ENCODE results near the gene ARHGAP23.

The ARHGAP23 gene

DNA sequence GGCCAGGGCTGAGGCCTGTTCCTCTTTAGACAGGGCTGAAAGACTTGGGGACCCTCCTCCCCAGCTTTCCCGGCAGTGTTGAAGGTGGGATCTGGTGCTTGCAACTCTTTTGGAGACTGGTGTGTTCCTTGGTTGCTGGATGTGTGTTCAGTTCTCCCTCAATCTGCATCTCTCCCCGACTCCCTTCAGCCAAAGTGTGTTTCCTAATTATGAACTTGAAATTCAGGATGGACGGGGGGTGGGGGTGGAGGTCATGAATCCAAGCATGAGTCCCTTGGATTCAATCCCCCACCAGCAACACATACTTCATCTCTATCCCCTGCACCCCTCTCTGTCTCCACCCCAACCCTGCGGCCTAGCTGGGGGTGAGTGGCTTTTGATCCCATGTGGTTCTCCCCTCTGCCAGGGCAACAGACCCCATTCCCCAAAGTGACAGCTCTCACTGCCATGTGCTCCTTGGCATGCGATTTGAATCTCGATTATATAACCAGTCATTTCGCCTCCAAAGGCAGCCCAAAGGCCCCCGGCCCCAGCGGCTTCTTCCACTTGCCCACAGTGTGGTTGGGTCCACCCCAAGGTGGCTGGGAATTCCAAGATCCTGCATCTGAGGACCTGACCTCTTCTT, 1.3 kb downstream of the ARHGAP23 start:
- TF ChIP-seq GLIS3 (CRISPR knock-in tag; IDR thresholded peaks at IDR 0.05) (no peak), ISL1 (CRISPR knock-in tag; IDR thresholded peaks at IDR 0.05) (no peak), CSDC2 (CRISPR knock-in tag; IDR thresholded peaks at IDR 0.05) (no peak)
- no peak for ATAC-seq

DNA sequence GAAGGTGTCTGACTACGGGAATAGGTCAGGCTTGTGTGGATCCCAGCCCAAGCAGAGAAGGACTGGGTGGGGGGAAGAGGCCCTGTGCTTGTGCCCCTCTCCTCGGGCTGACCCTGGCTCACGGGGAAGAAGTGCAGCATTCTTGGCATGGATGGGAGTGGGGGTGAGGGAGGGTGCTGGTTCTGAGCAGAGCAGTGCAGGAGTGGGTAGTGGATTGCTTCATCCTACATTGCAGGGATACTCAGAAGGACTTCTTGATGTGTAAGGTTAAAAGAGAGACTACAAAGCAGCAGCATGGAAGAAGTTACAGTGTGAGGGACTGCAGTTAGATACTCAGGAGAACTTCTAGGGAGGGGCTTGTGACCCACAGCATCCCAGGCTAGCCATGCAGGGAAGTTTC, 2.1 kb downstream of the ARHGAP23 start:
- ATAC-seq, result no peak
- TF ChIP-seq ZNF565 (CRISPR knock-in tag; conservative IDR thresholded peaks at IDR 0.05; ENCODE audit: low read depth) (no peak), TOX (CRISPR knock-in tag; IDR thresholded peaks at IDR 0.05; ENCODE audit: borderline replicate concordance) (no peak), OSR1 (CRISPR knock-in tag; IDR thresholded peaks at IDR 0.05) (no peak), ZFP30 (CRISPR knock-in tag; IDR thresholded peaks at IDR 0.05) (no peak), ESRRG (CRISPR knock-in tag; IDR thresholded peaks at IDR 0.05) (no peak), ZNF8 (CRISPR knock-in tag; IDR thresholded peaks at IDR 0.05) (no peak), ISL1 (CRISPR knock-in tag; IDR thresholded peaks at IDR 0.05) (no peak), ZC3H10 (CRISPR knock-in tag; IDR thresholded peaks at IDR 0.05) (no peak)
- TF ChIP-seq, protein P1, sequence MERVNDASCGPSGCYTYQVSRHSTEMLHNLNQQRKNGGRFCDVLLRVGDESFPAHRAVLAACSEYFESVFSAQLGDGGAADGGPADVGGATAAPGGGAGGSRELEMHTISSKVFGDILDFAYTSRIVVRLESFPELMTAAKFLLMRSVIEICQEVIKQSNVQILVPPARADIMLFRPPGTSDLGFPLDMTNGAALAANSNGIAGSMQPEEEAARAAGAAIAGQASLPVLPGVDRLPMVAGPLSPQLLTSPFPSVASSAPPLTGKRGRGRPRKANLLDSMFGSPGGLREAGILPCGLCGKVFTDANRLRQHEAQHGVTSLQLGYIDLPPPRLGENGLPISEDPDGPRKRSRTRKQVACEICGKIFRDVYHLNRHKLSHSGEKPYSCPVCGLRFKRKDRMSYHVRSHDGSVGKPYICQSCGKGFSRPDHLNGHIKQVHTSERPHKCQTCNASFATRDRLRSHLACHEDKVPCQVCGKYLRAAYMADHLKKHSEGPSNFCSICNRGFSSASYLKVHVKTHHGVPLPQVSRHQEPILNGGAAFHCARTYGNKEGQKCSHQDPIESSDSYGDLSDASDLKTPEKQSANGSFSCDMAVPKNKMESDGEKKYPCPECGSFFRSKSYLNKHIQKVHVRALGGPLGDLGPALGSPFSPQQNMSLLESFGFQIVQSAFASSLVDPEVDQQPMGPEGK (CRISPR knock-in tag; IDR thresholded peaks at IDR 0.05; ENCODE audit: borderline replicate concordance), result no peak
- TF ChIP-seq, protein P2, sequence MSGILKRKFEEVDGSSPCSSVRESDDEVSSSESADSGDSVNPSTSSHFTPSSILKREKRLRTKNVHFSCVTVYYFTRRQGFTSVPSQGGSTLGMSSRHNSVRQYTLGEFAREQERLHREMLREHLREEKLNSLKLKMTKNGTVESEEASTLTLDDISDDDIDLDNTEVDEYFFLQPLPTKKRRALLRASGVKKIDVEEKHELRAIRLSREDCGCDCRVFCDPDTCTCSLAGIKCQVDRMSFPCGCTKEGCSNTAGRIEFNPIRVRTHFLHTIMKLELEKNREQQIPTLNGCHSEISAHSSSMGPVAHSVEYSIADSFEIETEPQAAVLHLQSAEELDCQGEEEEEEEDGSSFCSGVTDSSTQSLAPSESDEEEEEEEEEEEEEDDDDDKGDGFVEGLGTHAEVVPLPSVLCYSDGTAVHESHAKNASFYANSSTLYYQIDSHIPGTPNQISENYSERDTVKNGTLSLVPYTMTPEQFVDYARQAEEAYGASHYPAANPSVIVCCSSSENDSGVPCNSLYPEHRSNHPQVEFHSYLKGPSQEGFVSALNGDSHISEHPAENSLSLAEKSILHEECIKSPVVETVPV (CRISPR knock-in tag; IDR thresholded peaks at IDR 0.05), result no peak
- TF ChIP-seq, protein P3, sequence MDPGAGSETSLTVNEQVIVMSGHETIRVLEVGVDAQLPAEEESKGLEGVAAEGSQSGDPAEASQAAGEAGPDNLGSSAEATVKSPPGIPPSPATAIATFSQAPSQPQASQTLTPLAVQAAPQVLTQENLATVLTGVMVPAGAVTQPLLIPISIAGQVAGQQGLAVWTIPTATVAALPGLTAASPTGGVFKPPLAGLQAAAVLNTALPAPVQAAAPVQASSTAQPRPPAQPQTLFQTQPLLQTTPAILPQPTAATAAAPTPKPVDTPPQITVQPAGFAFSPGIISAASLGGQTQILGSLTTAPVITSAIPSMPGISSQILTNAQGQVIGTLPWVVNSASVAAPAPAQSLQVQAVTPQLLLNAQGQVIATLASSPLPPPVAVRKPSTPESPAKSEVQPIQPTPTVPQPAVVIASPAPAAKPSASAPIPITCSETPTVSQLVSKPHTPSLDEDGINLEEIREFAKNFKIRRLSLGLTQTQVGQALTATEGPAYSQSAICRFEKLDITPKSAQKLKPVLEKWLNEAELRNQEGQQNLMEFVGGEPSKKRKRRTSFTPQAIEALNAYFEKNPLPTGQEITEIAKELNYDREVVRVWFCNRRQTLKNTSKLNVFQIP (CRISPR knock-in tag; IDR thresholded peaks at IDR 0.05; ENCODE audit: borderline replicate concordance, low read depth), result no peak

DNA sequence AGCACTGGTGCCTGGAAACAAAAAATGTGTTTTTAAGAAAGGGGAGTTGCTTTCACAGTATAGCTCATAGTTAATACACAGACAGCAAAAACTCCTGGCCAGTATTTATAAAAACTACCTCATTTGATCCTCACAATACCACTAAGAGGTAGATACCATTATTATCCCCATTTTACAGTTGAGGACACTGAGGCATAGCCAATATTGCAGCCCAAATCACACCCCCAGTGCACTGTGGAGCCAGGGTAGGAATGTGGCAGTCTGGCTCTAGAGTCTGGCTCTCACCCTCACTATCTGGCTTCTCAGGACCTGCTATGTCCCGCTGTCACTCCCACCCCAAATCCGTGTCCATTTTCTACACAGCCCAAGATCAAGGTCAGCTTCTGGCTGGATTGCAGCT, 2.6 kb downstream of the ARHGAP23 start:
- TF ChIP-seq ISL1 (CRISPR knock-in tag; IDR thresholded peaks at IDR 0.05) (no peak), OSR1 (CRISPR knock-in tag; IDR thresholded peaks at IDR 0.05) (no peak), ZNF565 (CRISPR knock-in tag; conservative IDR thresholded peaks at IDR 0.05; ENCODE audit: low read depth) (no peak), BACH2 (CRISPR knock-in tag; IDR thresholded peaks at IDR 0.05; ENCODE audit: borderline replicate concordance) (no peak), PPARA (CRISPR knock-in tag; IDR thresholded peaks at IDR 0.05; ENCODE audit: borderline replicate concordance) (no peak), ARNTL (CRISPR knock-in tag; IDR thresholded peaks at IDR 0.05; ENCODE audit: borderline replicate concordance, low read depth) (no peak), ZNF8 (CRISPR knock-in tag; IDR thresholded peaks at IDR 0.05) (no peak), GLIS3 (CRISPR knock-in tag; IDR thresholded peaks at IDR 0.05) (no peak), TCF4 (CRISPR knock-in tag; IDR thresholded peaks at IDR 0.05; ENCODE audit: borderline replicate concordance) (no peak), ESRRG (CRISPR knock-in tag; IDR thresholded peaks at IDR 0.05) (no peak), CSDC2 (CRISPR knock-in tag; IDR thresholded peaks at IDR 0.05) (no peak)
- TF ChIP-seq, protein P1 (CRISPR knock-in tag; IDR thresholded peaks at IDR 0.05; ENCODE audit: borderline replicate concordance), result no peak
- TF ChIP-seq, protein P4, sequence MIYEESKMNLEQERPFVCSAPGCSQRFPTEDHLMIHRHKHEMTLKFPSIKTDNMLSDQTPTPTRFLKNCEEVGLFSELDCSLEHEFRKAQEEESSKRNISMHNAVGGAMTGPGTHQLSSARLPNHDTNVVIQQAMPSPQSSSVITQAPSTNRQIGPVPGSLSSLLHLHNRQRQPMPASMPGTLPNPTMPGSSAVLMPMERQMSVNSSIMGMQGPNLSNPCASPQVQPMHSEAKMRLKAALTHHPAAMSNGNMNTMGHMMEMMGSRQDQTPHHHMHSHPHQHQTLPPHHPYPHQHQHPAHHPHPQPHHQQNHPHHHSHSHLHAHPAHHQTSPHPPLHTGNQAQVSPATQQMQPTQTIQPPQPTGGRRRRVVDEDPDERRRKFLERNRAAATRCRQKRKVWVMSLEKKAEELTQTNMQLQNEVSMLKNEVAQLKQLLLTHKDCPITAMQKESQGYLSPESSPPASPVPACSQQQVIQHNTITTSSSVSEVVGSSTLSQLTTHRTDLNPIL (CRISPR knock-in tag; IDR thresholded peaks at IDR 0.05; ENCODE audit: low read depth), result no peak
- TF ChIP-seq, protein P5, sequence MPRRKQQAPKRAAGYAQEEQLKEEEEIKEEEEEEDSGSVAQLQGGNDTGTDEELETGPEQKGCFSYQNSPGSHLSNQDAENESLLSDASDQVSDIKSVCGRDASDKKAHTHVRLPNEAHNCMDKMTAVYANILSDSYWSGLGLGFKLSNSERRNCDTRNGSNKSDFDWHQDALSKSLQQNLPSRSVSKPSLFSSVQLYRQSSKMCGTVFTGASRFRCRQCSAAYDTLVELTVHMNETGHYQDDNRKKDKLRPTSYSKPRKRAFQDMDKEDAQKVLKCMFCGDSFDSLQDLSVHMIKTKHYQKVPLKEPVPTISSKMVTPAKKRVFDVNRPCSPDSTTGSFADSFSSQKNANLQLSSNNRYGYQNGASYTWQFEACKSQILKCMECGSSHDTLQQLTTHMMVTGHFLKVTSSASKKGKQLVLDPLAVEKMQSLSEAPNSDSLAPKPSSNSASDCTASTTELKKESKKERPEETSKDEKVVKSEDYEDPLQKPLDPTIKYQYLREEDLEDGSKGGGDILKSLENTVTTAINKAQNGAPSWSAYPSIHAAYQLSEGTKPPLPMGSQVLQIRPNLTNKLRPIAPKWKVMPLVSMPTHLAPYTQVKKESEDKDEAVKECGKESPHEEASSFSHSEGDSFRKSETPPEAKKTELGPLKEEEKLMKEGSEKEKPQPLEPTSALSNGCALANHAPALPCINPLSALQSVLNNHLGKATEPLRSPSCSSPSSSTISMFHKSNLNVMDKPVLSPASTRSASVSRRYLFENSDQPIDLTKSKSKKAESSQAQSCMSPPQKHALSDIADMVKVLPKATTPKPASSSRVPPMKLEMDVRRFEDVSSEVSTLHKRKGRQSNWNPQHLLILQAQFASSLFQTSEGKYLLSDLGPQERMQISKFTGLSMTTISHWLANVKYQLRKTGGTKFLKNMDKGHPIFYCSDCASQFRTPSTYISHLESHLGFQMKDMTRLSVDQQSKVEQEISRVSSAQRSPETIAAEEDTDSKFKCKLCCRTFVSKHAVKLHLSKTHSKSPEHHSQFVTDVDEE (CRISPR knock-in tag; IDR thresholded peaks at IDR 0.05), result no peak
- TF ChIP-seq, protein P2 (CRISPR knock-in tag; IDR thresholded peaks at IDR 0.05), result no peak
- no peak for ATAC-seq

All from SK-N-SH treated with all-trans-retinoic acid at 6 μM for 48 hours (cell line).